ENCODE measurements around the gene PSMD14. TPM values are rescaled to one million over a fixed set of nuclear protein-coding genes. Genes with fewer than 3 reads are reported as not detected.

Gene PSMD14
- total and polyA plus RNA-seq, 2 of the 8 experiments (the other 6 are each of a cell fraction or from before 2014, with no cell fraction given) = 53.9 to 88.7 TPM

DNA sequence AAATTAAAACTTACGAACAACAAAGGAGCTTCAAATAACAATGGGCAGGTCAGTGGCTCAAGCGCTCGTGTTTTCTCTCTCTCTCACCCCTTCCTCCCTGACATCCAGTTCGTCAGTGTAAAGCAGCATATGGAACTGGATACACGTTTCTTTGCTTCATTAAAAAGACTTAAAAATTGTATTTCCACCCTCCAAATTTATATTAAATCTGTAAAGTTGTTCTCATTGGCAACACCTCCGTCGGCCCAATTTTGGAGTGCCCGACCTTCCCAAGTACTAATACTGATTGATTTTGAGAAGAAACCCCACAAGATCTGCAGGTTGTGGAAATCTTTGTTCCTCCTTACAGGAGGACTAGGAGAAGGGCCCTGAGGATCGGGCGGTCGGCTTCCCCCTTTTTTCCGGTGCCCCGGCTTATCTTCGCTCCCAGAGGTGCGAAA lies 110.1 kb downstream of the PSMD14 start (continued):
- TF ChIP-seq, protein P1, sequence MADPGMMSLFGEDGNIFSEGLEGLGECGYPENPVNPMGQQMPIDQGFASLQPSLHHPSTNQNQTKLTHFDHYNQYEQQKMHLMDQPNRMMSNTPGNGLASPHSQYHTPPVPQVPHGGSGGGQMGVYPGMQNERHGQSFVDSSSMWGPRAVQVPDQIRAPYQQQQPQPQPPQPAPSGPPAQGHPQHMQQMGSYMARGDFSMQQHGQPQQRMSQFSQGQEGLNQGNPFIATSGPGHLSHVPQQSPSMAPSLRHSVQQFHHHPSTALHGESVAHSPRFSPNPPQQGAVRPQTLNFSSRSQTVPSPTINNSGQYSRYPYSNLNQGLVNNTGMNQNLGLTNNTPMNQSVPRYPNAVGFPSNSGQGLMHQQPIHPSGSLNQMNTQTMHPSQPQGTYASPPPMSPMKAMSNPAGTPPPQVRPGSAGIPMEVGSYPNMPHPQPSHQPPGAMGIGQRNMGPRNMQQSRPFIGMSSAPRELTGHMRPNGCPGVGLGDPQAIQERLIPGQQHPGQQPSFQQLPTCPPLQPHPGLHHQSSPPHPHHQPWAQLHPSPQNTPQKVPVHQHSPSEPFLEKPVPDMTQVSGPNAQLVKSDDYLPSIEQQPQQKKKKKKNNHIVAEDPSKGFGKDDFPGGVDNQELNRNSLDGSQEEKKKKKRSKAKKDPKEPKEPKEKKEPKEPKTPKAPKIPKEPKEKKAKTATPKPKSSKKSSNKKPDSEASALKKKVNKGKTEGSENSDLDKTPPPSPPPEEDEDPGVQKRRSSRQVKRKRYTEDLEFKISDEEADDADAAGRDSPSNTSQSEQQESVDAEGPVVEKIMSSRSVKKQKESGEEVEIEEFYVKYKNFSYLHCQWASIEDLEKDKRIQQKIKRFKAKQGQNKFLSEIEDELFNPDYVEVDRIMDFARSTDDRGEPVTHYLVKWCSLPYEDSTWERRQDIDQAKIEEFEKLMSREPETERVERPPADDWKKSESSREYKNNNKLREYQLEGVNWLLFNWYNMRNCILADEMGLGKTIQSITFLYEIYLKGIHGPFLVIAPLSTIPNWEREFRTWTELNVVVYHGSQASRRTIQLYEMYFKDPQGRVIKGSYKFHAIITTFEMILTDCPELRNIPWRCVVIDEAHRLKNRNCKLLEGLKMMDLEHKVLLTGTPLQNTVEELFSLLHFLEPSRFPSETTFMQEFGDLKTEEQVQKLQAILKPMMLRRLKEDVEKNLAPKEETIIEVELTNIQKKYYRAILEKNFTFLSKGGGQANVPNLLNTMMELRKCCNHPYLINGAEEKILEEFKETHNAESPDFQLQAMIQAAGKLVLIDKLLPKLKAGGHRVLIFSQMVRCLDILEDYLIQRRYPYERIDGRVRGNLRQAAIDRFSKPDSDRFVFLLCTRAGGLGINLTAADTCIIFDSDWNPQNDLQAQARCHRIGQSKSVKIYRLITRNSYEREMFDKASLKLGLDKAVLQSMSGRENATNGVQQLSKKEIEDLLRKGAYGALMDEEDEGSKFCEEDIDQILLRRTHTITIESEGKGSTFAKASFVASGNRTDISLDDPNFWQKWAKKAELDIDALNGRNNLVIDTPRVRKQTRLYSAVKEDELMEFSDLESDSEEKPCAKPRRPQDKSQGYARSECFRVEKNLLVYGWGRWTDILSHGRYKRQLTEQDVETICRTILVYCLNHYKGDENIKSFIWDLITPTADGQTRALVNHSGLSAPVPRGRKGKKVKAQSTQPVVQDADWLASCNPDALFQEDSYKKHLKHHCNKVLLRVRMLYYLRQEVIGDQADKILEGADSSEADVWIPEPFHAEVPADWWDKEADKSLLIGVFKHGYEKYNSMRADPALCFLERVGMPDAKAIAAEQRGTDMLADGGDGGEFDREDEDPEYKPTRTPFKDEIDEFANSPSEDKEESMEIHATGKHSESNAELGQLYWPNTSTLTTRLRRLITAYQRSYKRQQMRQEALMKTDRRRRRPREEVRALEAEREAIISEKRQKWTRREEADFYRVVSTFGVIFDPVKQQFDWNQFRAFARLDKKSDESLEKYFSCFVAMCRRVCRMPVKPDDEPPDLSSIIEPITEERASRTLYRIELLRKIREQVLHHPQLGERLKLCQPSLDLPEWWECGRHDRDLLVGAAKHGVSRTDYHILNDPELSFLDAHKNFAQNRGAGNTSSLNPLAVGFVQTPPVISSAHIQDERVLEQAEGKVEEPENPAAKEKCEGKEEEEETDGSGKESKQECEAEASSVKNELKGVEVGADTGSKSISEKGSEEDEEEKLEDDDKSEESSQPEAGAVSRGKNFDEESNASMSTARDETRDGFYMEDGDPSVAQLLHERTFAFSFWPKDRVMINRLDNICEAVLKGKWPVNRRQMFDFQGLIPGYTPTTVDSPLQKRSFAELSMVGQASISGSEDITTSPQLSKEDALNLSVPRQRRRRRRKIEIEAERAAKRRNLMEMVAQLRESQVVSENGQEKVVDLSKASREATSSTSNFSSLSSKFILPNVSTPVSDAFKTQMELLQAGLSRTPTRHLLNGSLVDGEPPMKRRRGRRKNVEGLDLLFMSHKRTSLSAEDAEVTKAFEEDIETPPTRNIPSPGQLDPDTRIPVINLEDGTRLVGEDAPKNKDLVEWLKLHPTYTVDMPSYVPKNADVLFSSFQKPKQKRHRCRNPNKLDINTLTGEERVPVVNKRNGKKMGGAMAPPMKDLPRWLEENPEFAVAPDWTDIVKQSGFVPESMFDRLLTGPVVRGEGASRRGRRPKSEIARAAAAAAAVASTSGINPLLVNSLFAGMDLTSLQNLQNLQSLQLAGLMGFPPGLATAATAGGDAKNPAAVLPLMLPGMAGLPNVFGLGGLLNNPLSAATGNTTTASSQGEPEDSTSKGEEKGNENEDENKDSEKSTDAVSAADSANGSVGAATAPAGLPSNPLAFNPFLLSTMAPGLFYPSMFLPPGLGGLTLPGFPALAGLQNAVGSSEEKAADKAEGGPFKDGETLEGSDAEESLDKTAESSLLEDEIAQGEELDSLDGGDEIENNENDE (IDR thresholded peaks at IDR 0.05; ENCODE audit: insufficient replicate concordance, low read length) = no peak
- TF ChIP-seq POLR2AphosphoS5 (IDR thresholded peaks at IDR 0.05; ENCODE audit: low read depth, low read length) (no peak), GABPA (IDR thresholded peaks at IDR 0.05; ENCODE audit: borderline replicate concordance, insufficient read depth, low read length) (no peak), SIX5 (IDR thresholded peaks at IDR 0.05; ENCODE audit: low read depth, low read length) (no peak), FOSL1 (IDR thresholded peaks at IDR 0.05; ENCODE audit: insufficient read depth, low read depth, low read length) (no peak)

All from H1 (cell line).